Measurements from ENCODE around the gene NKX2-1.

GRCh38 chr14:36467332-36467731, 52.7 kb downstream of the NKX2-1 start:
- TF ChIP-seq CTCF (conservative IDR thresholded peaks at IDR 0.05; ENCODE audit: low read depth, low read length): no peak
- TF ChIP-seq EZH2phosphoT487 (IDR thresholded peaks at IDR 0.05; ENCODE audit: borderline replicate concordance, low read length): no peak

Data from PC-3 (cell line).